Activated T-cell treated with anti-CD3 and anti-CD28 coated beads, Interleukin-2, amount 50 U/mL, for 48 hours (primary cell): ENCODE results near the gene PTPRG.
"Not testable (repeated sequence)": the region's sequence is repeated elsewhere in the genome, so short reads cannot be mapped to it uniquely, and the experiment has no call there.

ENCODE experiments used
- DNase-seq, 2 experiments: peaks; one replicate each; pipeline ENCODE4 v3.0.0-alpha.2; 2020

The PTPRG gene

DNA sequence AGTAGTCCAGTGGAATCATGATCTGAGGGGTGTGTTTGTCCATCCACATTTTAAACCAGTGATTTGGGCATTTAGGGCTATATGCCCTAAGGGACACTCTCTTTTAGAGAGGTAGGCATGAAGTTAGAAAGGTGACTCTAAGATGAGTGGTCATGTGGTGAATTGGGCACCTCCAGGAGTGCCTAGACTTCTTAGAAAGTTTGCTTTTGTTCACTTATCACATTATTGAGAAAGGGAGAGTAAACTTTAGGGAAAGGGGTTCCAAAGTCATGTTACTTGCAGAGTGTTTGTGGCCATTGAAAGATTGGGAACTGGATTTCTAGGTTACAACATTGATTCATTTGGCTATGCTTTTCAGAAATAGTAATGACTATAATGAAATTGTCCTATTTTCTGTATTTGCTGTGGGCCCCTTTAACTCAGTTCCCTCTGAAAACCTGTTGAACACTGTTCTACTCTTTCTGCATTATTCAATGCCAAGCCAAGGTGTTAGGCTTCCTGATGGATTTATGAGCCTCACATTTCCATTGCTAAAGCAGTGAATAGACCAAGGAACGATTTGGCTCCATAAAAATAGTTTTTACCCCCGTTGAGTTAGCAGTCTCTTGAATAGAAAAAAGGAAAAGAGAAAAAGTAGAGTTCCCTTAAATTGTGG is 169.3 kb downstream of the PTPRG start:
- no peak for DNase-seq

DNA sequence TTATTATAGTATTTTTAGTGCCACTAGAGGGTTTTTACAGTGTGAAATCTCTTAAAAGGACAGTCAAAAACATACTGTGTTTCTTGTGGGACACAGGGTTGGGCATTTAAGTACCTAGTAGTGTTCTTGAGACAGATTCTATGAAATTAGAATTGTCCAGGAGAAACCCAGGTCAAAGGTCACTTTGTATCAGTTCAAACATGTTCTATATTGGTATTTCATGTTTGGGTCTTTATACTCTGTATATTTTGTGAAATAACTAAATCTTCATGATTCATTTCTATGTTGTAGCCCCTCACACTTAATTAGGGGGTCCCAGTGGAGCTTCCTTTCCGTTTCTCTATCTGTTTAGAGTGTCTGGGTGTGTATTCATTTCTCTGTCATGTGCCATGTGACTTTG is 171.6 kb downstream of the PTPRG start:
- DNase-seq = no peak

DNA sequence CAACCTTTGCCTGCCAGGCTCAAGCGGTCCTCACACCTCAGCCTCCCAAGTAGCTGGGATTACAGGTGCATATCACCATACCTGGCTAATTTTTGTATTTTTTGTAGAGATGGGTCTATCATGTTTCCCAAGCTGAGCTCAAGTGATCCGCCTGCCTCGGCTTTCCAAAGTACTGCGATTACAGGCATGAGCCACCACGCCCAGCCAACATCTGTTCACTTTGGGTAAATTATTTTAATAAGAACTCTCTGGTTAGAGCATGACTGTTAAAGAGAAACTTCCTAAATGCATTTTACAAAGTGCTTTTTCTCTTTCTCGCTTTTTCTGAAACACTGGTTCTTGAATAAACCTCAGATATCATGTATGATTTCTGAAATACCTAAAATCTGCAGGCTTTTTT is 172.5 kb downstream of the PTPRG start:
- no peak for DNase-seq

DNA sequence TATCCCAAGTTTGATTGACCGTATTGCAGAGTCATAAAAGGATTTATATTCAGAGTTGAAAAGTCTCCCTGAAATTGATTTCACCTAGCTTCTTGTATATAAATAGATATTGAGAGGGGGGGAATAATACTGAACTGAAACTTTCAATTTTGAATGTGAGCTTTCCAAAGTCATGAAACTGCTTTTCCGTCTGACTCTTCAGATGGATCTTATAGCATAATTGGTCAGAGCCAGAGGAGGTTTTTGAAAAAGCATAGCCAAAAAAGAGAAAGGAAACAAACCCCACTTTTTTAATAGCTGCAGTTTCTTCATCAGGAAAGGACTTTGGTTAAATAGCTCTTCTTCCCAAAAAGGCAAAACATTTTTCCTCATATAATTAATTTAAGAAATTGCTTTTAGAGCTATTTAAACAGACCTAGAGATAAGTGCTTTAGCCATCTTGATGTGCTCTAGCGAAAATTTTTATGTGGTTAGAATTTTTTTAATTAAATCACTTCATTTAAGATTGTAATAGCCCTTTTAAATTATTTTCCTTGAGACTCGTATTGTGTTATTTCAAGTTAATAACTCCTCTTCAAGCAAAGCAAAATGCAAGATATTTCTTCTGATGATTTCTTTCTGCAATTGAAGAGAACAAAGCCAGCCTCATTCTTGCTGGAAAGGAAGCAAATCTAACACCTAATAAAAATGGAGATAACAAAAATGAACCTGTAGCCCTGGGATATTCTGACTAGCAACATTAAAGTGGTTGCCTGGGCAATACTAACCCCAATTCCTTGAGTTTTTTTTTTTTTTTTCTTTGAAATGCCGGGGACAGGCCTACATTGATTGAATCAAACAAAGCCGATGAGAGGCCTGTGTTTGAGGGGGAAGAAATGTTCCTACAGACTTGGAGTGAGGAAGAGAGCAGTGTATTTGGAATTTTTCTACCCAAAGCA is 173.6 kb downstream of the PTPRG start:
- DNase-seq = no peak

DNA sequence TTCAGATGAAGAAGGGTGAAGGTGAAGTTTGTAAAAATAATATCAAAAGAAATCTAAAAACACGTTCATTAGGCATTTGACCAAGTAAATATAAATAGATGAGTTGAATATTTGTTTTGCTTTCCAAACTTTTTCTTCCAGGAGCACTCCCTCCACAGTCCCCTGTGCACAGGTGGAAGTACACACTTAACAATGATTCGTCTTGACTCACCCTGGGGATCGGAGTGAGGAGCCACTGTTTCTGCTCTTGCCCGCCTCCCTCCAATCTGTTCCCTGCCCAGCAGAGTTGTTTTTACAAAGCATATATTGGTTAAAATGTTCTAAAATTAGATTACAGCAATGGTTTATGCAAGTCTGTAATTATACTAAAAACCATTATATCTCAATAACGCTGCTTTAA is 175.1 kb downstream of the PTPRG start:
- DNase-seq = no peak

DNA sequence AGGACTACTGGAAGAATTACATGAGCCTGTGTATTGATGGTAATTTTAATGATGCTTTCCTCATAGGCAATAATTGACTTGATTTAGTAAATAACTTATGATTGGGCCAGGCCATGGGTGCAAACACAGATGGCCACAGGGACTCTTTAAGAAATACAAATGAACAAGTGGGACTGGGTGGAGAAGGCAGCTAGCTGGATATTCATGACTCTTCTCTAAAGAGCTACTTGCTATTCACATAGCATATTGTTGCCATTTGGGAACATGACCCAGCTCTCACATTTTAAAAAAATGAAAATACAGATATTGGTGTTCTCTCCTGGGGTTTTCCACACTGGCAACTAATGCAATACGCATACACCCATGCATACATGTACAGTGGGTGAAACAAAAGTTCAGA is 178.3 kb downstream of the PTPRG start:
- no peak for DNase-seq

DNA sequence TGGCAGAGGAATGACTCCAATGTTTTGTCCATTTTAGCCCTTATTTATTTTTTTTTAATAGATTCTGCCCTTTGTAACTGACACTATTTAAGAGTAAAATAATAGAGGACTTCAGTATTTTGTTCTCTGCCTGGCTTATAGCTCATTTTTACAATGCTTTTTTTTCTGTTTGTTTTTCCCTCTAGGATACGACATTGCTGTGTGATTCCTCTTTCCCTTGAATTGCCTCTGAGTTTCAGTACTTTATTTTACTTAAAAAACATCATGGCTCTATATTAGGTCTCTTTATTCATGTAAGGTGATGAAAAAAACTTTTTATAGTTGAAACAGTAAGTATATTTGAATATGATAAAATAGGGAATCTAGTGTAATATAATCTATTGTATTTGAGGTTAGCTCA is 179.1 kb downstream of the PTPRG start:
- DNase-seq = no peak

DNA sequence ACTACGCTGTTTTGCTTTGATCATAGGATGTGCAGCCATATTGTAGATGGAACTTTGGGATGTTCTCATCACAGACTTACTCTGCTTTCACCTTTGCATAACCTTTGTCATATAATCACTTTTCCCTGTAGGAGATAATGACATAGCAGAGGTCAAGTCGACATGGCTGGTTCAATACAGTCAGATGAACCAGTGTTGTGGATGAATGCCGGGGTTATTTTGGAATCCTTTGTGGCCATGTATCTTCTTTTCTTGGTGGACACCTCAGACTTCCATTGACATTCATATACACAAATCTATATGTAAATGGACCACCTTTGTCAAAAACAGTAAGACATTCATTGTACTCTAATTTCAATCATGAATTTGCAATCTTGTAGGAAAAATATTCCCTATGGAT is 180.2 kb downstream of the PTPRG start:
- no peak for DNase-seq

DNA sequence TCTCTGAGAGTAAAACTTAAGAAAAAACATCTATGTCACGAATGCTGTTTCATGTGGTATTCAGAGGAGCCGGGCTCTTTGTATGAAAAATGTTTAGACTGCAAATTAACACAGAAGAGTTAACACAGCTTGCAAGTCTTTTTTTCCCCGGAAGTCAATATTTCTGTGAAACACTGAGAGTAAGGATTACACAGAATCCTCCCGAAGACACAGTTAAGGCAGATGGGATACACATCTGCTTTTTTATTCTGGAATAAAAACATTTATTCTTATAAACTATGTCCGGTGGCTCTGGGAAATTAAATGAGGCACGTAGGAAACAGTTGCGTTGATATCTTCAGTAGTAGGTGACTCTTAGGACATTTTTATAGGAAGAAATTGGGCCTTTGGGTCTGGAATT is 180.6 kb downstream of the PTPRG start:
- no peak for DNase-seq

DNA sequence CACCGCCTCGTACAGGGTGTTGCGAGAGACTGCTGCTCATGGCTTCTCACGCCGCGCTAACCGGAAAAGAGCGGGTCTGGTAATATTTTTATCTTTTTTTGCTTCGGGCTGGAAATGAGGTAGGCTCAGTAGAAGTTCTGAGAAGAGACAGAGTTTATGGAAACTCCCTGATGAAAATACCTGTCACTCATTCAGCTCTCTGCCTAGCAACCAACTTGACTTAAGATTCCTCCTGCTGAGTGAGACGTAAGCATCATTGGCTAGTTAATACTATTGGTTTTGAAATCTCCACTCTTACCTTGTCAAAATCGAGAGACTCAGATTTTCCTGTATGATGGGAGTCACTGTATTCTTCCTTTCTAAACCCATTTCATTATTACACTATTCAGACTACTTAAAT is 181.7 kb downstream of the PTPRG start:
- no peak for DNase-seq

DNA sequence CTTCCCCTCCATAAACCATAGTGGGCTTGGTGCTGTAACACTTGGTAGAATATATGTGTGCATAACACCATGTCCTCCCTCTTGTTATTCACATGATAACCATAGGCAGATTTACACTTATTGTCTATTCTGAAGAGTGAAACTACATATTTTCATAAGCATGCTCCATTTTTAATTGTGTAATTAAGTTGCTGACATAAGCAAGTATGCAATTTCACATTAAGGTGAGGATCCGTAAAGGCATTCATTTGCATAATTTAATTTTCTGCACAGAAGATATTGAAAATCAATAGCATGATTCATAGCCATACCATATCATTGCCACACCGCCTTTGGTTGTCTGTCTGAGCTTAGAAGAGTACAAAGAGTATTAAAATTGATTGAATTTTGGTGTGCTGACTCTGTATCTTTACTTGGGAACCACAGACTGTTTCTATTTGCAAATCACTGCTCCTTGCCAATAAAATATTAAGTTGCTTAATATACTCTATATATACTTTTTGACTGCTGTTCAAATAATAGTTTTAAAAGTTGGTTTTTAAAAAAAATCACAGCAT is 182.4 kb downstream of the PTPRG start:
- DNase-seq = no peak

DNA sequence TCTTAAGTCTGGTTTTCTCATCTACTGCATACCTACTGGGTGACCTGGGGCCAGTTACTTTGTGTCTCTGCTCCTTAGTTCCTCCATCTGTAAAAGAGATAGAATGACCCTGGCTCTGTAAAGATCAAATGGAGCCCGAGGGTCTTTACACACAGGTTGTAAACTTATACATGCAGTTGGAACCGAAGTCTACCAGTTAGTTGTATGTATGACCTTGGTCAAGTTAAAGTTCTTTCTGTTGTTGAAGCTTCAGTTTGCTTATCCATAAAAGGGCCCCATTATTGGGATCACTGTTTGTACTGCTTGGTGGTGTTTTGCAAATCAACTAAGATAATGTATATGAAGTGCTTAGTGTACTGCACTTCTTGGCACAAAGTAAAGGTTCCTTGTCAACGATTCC is 186.9 kb downstream of the PTPRG start:
- no peak for DNase-seq

DNA sequence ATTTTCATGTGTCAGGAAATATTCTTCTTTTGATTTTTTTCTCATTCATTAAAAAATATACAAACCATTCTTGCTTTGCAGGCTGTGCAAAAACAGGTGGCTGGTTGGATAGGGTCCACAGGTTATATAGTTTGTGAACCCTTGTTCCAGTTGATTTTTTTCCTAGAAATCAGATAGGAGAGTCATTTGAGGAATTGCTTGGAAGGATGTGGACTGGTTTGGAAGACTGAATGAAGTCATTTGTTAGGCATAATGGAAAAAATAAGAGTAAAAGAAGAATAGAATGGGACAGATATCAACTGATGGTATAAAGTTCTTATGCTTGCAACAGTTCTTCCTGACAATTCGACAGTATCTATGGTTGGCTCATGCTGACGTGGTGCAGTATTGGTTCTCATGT is 189.4 kb downstream of the PTPRG start:
- DNase-seq = no peak

DNA sequence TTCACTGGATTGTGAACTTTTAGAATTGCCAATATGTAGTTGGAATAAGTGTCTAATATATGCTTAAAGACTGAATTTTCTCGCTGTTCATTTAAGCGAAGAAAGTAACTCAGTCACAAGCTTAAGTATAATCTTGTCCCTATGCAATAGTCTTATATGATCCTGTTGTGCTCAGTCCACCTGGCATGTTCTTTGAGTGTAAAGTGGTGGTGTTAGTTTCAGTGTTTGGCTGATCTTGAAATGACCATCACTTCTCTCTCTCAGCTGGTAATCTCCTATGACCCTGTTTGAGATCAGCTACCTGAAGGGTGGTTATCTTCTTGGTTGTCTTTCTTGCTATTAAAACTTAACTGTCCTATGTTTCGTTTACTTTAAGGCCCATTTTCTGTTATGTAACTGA is 197.5 kb downstream of the PTPRG start:
- DNase-seq = no peak

DNA sequence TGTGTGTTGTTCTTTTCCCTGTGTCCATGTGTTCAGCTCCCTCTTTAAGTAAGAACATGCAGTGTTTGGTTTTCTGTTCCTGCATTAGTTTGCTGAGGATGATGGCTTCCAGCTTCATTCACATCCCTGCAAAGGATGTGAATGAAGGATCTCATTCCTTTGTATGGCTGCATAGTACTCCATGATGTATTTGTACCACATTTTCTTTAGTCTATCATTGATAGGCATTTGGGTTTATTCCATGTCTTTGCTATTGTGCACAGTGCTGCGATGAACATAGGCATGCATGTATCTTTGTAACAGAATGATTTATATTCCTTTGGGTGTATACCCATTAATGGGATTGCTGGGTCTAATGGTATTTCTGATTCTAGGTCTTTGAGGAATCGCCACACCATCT is 199.4 kb downstream of the PTPRG start:
- not testable (repeated sequence) for DNase-seq

DNA sequence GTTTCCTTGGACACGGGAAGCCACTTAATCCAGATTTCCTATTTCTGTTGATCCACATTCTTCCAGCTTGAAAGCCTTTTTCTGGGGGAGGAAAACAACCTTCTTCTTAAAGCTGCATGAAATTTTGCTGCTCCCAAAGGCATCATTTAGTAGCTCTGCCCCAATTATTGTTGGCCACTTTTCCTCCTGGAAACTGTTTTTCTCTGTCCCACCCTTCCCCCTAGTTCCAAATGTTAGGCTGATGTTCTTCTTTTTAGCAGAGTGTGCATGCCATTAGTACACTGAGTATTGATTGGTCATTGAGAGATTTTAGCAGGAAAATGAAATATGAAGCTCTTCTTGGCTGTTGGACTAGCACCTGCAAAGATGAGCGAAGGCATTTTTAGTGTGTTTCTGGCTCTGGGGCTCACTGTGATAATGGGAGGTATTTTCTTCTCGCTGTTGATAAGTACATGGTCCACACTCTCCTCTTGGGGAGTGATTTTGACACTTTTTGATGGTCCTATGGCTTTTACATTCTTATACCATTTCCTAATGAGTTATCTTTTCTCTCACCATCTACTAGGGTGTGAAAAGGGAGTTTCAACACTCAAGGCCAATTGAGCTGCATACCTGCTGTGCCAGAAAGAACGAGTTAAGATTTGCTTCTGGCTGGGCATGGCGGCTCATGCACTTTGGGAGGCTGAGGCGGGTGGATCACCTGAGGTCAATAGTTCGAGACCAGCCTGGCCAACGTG is 200.5 kb downstream of the PTPRG start:
- DNase-seq = no peak

DNA sequence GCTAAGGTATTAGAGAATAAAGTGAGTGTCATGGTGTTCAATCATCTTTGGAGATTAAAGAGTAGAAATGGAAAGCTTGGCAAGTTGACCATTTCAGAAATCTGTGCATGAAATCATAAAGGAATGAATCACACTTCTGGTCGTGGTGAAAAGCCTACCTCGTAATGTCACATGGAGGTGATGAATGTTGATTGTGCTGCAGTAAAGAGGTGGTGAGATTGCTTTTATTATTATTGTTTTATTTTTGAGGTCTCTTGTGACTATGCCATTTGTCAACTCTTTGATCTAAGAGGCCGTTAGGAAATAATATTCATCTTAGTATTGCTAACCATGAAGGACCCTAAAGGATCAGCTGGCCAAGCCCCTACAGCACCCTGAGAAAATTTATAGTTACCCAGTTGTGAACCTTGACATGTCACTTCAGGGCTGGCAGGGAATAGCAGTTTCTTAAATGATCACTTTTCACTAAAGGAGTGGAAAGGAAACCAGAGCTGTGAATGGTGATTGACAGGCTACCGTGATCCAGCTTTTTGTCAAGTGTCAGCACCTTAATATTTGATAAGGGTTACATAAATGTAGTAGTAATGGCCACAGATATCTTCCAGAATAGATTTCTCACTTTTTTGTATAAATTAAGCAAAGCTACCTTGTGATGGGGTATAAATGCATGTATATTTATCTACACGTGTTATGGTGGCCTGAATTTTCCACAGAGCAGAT is 203.9 kb downstream of the PTPRG start:
- no peak for DNase-seq

DNA sequence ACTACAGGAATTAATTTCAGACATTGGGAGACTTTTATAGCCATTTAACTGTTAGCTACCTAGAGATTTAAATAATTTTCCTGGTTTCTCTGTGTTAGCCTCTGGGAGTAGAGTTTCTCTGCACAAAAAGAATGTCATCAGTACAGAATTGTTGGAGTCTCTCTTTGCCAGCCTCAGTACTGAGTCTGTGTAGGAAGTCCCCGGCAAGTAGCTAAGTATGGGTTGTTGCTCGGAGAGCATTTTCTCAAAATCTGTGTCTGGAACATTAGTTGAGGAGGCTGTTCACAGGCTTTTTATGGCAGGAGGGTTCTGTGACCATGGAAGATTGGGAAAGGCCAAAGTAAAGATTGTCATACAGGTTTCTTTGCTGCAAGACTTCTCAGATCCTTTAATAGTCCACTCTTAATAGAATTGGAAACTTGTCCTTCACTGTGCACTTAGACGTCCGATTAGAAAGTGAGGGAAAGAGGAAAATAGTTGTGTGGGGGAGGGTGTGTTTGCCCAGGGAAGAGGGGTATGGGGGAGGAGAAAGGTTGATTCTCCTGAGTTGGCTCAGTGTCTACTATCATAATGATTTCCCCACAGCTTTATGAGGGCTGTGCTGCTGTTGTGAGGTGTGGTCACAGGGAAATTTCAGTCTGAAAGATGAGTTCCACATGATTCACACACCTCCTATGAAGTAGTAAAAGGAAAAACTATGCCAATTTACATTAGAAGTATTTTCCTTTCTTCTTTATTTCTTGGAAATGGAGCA is 207.1 kb downstream of the PTPRG start:
- DNase-seq = no peak

DNA sequence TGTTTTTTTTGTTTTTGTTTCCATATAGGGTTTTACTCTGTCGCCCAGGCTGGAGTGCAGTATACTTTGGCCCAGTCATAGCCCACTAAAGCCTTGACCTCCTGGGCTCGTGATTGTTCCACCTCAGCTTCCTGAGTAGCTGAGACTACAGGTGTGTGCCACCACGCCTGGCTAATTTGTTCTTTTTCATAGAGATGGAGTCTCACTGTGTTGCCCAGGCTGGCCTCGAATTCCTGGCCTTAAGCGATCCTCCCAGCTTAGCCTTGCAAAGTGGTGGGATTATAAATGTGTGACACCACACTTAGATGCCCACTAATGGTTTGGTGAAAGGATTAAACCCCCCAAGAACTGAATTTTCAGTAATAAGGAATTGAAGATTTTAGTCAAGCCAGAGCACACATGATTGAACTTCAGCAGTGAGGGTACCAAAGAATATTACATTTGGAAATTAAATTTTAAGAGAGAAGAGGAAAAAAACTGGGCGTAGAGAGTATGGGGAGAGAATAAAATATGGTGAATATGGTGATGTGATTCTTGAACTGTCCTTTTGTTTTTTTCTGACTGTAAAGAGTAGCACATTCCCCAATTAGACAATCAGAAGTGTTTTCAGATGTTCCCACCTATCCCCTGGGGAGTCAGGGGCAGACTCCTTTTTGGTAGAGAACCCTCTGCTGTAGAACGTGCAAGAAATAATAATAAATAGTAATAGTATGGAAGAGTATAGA is 208.1 kb downstream of the PTPRG start:
- no peak for DNase-seq

DNA sequence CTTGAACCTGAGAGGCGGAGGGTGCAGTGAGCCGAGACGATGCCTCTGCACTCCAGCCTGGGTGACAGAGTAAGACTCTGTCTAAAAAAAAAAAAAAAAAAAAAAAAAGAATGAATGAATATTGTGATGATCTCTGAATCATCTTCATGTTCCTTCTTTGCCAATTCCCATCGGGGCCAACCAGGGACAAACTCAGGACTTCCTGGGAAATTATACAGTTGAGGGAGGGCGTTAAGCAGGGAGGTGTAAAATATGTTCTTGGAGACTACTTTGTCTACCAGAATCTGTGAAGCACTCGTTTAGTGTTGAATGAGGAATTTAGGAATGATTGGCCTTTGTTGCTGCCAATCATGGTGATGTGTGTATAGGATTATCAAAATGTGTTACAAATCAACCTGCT is 210.6 kb downstream of the PTPRG start:
- no peak for DNase-seq

DNA sequence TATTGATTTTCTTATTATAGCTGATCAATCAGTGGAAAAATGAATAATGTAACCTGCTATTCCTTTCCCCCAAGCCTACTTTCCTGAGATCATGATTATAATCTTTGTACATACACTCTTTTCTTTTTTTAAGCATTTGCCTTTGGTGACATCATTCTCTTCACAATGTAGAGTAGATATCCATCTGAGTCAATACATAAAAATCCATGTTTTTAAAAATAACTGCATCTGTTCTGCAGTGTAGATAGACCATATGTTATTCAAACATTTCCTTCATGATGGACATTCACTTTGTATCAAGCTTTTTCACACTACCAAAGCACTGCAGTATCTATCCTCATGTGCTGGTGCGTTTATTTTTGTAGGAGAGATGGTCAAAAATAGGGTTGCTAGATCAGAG is 211.1 kb downstream of the PTPRG start:
- no peak for DNase-seq
